ENCODE results near the gene TVP23B.

The TVP23B gene

GRCh38 chr17:18855831-18856569 is 75.0 kb downstream of the TVP23B start:
- TF ChIP-seq EZH2 (IDR thresholded peaks at IDR 0.05; ENCODE audit: borderline replicate concordance, low read length) (no peak), CTCF (IDR thresholded peaks at IDR 0.05; ENCODE audit: low read length) (no peak)
- H3K36me3 ChIP-seq (ENCODE audit: insufficient read depth, low read length) = peaks cover 6% of the 10 kb centered on the region; the same call in 1 of the 2 replicates
- peak overlapping the region; percentile 83; the same call in 1 of the 2 replicates for H2AFZ ChIP-seq (ENCODE audit: low read length)
- no peaks in the 10 kb centered on the region for H3K27me3 ChIP-seq (ENCODE audit: insufficient read depth, low read length)
- H3K9me2 ChIP-seq (ENCODE audit: low read depth, low read length) = no peaks in the 10 kb centered on the region
- H3F3A ChIP-seq (ENCODE audit: insufficient read depth, low read length) = no peaks in the 10 kb centered on the region
- peak overlapping the region; percentile 93 for H3K4me2 ChIP-seq (ENCODE audit: low read length)
- no peaks in the 10 kb centered on the region for H3K9me3 ChIP-seq (ENCODE audit: low read length)
- H3K9ac ChIP-seq (ENCODE audit: low read length) = peak overlapping the region; percentile 79
- H3K4me1 ChIP-seq (ENCODE audit: insufficient read depth, low read length, severe bottlenecking) = peaks cover 45% of the 10 kb centered on the region
- peak overlapping the region; percentile 81 for H3K27ac ChIP-seq (ENCODE audit: low read depth, low read length, poor library complexity, severe bottlenecking)
- H3K79me2 ChIP-seq (ENCODE audit: insufficient read depth, low read length) = peaks cover 28% of the 10 kb centered on the region
- H3K4me3 ChIP-seq (ENCODE audit: low read depth, low read length, poor library complexity, severe bottlenecking) = peak overlapping the region; percentile 80
- H4K20me1 ChIP-seq (ENCODE audit: insufficient read depth, low read length) = no peaks in the 10 kb centered on the region

Measured in OCI-LY1 (cell line).